HG03378 (cell line): ENCODE results near the gene DUSP19.
"Not testable (repeated sequence)": the region's sequence is repeated elsewhere in the genome, so short reads cannot be mapped to it uniquely, and the experiment has no call there.

Source experiments
- ATAC-seq: cut with Tn5 transposase; IDR thresholded peaks from one replicate; pipeline ENCODE4 v1.9.1; 2021; ENCODE audit warnings: mild to moderate bottlenecking, moderate library complexity; ENCODE audit not compliant: unreplicated experiment

The DUSP19 gene

GRCh38 chr2:183078464-183079138, at the start of gene DUSP19:
DUSP19 (plus strand) TSS chr2:183078747; CDS start chr2:183078934, 187 bp downstream.
- peak; percentile 90 for ATAC-seq

- ATAC-seq: no peak
Measured at GRCh38 chr2:183029219-183029618, 49.3 kb upstream of the DUSP19 start.

- no peak for ATAC-seq
Measured at GRCh38 chr2:183031911-183032794, 46.4 kb upstream of the DUSP19 start.

- no peak for ATAC-seq
Measured at GRCh38 chr2:183033951-183034350, 44.6 kb upstream of the DUSP19 start.

- ATAC-seq: no peak
Measured at GRCh38 chr2:183034806-183035205, 43.7 kb upstream of the DUSP19 start.

- no peak for ATAC-seq
Measured at GRCh38 chr2:183035298-183035953, 43.1 kb upstream of the DUSP19 start.

- ATAC-seq: peak; percentile 90
Measured at GRCh38 chr2:183035954-183036669, 42.4 kb upstream of the DUSP19 start.

- ATAC-seq: no peak
Measured at GRCh38 chr2:183037074-183037552, 41.4 kb upstream of the DUSP19 start.

GRCh38 chr2:183037553-183038340, 40.8 kb upstream of the DUSP19 start:
- peak; percentile 17 for ATAC-seq

GRCh38 chr2:183038341-183039300, 39.9 kb upstream of the DUSP19 start, which contains the start of gene NCKAP1:
NCKAP1 (minus strand) TSS chr2:183038457; CDS start chr2:183038099, 358 bp downstream.
- peak; percentile 36 for ATAC-seq

- no peak for ATAC-seq
Measured at GRCh38 chr2:183040604-183041003, 37.9 kb upstream of the DUSP19 start.

GRCh38 chr2:183043580-183043979, 35.0 kb upstream of the DUSP19 start:
- ATAC-seq: not testable (repeated sequence)

GRCh38 chr2:183047486-183048125, 30.9 kb upstream of the DUSP19 start:
- not testable (repeated sequence) for ATAC-seq

- ATAC-seq: no peak
Measured at GRCh38 chr2:183049420-183049819, 29.1 kb upstream of the DUSP19 start.

GRCh38 chr2:183057333-183057985, 21.1 kb upstream of the DUSP19 start:
- ATAC-seq: peak; percentile 37

- no peak for ATAC-seq
Measured at GRCh38 chr2:183059561-183059960, 19.0 kb upstream of the DUSP19 start.

- ATAC-seq: no peak
Measured at GRCh38 chr2:183060571-183061231, 17.8 kb upstream of the DUSP19 start.
